AG04449 (cell line): ENCODE measurements around the gene FHIT.

Source experiments
- CTCF ChIA-PET: fragments of 350-600 bp; formaldehyde crosslinking; extraction: SDS; loops from one replicate; lab custom pipeline; 2021; ENCODE audit warnings: antibody characterized with exemption; lab: Yijun Ruan, JAX
- POLR2A ChIA-PET: fragments of 400-600, 350-600 bp; formaldehyde crosslinking; extraction: SDS; loops from one replicate; lab custom pipeline; 2020; ENCODE audit warnings: antibody characterized with exemption, inconsistent platforms; lab: Yijun Ruan, JAX
- DNase-seq: peaks from one replicate; pipeline ENCODE4 v3.0.0-alpha.2; 2010; ENCODE audit warnings: low read depth, low spot score
- H3K4me3 ChIP-seq: 2 replicates; pipeline ENCODE4 v1.5.1; 2011; ENCODE audit warnings: low read depth, mild to moderate bottlenecking, control low read depth, low read length
- CTCF ChIP-seq: IDR thresholded peaks from one replicate; pipeline ENCODE4 v1.5.1; 2011; ENCODE audit warnings: mild to moderate bottlenecking, moderate library complexity, low read length, control low read depth, inconsistent platforms; ENCODE audit not compliant: insufficient read depth; ENCODE audit errors: missing control alignments

Gene FHIT

GRCh38 chr3:59994732-59995304 lies 1256.4 kb downstream of the FHIT start:
- TF ChIP-seq CTCF, result no peak
- DNase-seq, result no peak
- ChIA-PET CTCF (interaction anchor here (0.7 kb wide), 1 partner anchor 419 kb away, joined by 4 read pairs; no protein-coding TSS in a partner anchor), POLR2A (no interaction called here)
- no peak overlapping the region for H3K4me3 ChIP-seq

- ChIA-PET POLR2A (no interaction called here), CTCF (no interaction called here)
- no peak for DNase-seq
- no peak overlapping the region for H3K4me3 ChIP-seq
- TF ChIP-seq CTCF, result no peak
Measured at GRCh38 chr3:59992578-59992977, 1258.7 kb downstream of the FHIT start.

DNA sequence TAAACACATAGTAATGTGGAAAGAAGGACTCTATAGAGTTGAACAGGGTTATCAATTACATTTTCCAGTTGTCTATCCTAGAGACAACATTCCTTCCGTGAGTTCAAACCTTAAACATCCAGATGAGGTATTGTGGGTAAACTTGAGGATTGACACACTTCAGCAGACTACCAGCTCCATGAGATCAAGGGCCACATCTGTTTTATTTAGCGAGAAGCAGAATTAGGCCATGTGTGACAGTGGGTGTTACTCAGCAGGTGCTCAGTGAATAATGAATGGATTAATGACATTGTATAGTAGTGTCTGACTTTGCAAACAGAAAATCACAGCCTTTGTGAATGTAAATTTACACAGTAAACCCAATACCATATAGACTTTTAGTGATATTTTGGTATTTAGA lies 1260.3 kb downstream of the FHIT start:
- TF ChIP-seq CTCF, result no peak
- CTCF ChIA-PET, result no interaction called here
- POLR2A ChIA-PET, result no interaction called here
- no peak for DNase-seq
- no peak overlapping the region for H3K4me3 ChIP-seq

DNA sequence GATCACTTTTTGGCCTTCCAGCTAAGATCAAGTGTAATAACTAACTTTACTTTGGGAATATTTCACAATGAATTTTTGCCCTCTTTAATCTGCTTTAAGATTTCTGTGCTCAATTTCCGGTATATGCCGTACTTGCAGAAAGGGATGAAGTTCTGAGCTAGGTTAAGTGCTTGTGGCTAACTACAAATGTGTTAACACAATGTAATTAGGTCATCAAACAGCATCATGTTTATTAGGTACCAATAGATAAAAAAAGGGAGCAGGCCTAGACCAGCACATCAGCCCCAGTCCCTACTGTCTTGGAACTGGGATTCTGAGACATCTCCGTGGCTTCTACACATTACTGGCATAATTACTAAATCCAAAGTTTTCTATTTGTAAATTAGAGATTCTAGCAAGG lies 1268.7 kb downstream of the FHIT start:
- no peak for TF ChIP-seq CTCF
- CTCF ChIA-PET, result no interaction called here
- no peak overlapping the region for H3K4me3 ChIP-seq
- no peak for DNase-seq
- POLR2A ChIA-PET, result no interaction called here

- no peak for TF ChIP-seq CTCF
- H3K4me3 ChIP-seq, result no peak overlapping the region
- CTCF ChIA-PET, result no interaction called here
- POLR2A ChIA-PET, result no interaction called here
- DNase-seq, result no peak
Measured at GRCh38 chr3:59981377-59981776, 1269.9 kb downstream of the FHIT start.

DNA sequence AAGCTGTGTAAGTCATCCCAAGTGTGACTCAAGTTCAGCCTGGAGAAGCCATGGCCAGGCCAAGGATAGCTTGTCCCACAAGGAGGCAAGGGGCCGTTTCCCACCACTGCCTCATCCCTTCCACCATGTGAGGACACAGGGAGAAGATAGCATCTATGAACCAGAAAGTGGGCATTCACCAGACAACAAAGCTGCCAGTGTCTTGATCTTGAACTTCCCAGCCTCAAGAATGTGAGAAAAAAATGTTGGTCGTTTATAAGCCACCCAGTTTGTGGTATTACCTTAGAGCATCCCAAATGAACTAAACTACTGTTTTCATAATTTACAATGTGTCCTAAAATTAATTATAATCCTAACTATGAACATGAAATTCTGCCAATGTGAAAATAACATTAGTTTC lies 1270.7 kb downstream of the FHIT start:
- DNase-seq, result no peak
- CTCF ChIA-PET, result no interaction called here
- POLR2A ChIA-PET, result no interaction called here
- no peak overlapping the region for H3K4me3 ChIP-seq
- TF ChIP-seq CTCF, result no peak
